Measurements from ENCODE around the gene BMPR1A. TPM values are rescaled to one million over a fixed set of nuclear protein-coding genes. Genes with fewer than 3 reads are reported as not detected.
A peak's percentile ranks its signal among the peaks of the same experiment; 100 is the strongest.

The BMPR1A gene
- total RNA-seq = 0.13 TPM in 2 replicates

GRCh38 chr10:86756511-86757112 is at the start of gene BMPR1A:
Gene BMPR1A, plus strand, starts transcription at chr10:86756619. Its CDS starts 119,400 bp downstream, at chr10:86876019.
- no peak for DNase-seq (ENCODE audit: low read depth in 2 of 2)

- DNase-seq (ENCODE audit: low read depth in 2 of 2) = no peak
Observed at GRCh38 chr10:86706977-86707376, 49.4 kb upstream of the BMPR1A start.

- DNase-seq (ENCODE audit: low read depth in 2 of 2) = no peak
Observed at GRCh38 chr10:86707505-86707904, 48.9 kb upstream of the BMPR1A start.

GRCh38 chr10:86708068-86708782 is 48.2 kb upstream of the BMPR1A start:
- no peak for DNase-seq (ENCODE audit: low read depth in 2 of 2)

GRCh38 chr10:86708783-86709380 is 47.5 kb upstream of the BMPR1A start:
- DNase-seq (ENCODE audit: low read depth in 2 of 2) = no peak

GRCh38 chr10:86709396-86710185 is 46.8 kb upstream of the BMPR1A start:
- DNase-seq (ENCODE audit: low read depth in 2 of 2) = no peak

GRCh38 chr10:86710987-86711512 is 45.4 kb upstream of the BMPR1A start:
- peak in 1 of 2 donors; percentile 42 for DNase-seq (ENCODE audit: low read depth in 2 of 2)

DNA sequence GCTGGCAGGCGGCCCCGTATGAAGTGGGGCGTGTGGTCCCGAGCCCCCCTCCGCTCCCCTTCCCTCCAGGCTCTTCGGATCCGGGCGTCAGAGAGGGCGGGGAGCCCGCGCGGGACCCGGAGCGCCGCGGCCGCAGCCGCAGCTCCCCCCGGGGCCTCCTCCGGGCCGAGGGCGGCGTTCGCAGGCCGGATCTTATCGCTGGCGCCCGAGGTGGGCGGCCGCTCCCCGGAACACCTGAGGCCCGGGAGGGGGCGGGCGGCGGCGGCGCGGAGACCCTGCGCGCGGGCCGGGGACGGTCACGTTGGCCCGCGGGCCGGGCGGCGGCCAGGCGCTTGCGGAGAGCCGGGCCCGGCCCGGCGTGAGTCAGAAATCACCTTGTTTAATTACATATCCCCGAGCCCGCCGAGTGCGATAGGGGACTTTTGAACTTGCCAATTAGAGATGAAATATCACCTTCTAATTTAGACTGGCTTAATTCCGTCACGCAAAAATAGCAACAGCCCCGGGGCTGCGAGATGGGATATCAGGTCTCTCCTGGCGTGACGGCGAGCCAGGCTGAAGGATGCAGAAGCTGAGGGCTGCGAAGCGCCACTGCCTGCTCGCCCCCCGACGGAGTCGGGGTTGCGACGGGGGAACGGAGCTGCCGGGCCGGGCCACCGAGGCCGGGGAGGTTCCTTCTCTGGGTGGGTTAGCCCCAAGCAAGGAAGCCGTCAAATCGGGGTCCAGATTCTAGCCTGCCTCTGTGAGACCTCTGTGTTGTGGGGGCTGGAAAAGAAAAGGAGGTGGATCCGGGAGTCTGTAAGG is 44.7 kb upstream of the BMPR1A start:
- DNase-seq (ENCODE audit: low read depth in 2 of 2) = no peak

DNA sequence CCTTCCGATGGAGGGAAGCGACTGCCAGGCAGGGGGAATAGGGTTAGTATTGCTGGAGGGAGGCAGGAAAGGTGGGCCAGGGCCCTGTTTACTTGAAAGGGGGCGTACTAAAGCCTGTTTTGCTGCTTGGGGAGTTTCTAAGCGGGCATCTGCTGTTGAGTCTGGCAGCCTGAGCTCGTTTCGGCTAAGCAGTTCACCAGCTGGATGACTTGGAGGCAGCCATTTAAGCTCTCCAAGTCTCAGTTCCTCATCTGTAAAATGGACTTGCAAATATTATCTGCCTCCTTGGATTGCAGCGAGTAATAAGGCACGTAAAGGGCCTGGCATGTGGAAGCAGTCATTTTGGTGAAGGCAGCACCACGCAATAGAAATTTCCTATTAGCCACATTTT is 44.1 kb upstream of the BMPR1A start:
- no peak for DNase-seq (ENCODE audit: low read depth in 2 of 2)

GRCh38 chr10:86715156-86715795 is 41.1 kb upstream of the BMPR1A start:
- DNase-seq (ENCODE audit: low read depth in 2 of 2) = no peak

DNA sequence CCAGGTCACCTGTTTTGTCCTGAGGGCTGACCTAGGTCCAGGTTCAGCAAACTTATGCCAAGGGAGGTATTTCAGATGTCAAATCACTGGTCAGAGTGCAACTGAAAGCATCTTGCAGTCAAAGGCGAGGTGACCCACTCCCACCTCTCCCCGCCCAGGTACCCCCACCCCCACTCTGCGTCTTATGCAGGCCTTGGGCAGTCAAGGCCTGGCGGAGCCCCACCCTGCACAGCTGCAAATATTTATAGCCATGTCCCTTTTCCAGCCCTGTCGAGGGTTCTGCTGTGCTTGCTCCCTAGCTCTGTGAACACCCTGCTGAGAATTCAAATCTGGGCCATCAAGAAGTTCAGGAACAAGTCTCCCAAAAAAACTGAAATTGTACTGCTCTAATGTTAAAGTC is 40.6 kb upstream of the BMPR1A start:
- DNase-seq (ENCODE audit: low read depth in 2 of 2) = no peak

GRCh38 chr10:86716466-86716865 is 40.0 kb upstream of the BMPR1A start:
- no peak for DNase-seq (ENCODE audit: low read depth in 2 of 2)

DNA sequence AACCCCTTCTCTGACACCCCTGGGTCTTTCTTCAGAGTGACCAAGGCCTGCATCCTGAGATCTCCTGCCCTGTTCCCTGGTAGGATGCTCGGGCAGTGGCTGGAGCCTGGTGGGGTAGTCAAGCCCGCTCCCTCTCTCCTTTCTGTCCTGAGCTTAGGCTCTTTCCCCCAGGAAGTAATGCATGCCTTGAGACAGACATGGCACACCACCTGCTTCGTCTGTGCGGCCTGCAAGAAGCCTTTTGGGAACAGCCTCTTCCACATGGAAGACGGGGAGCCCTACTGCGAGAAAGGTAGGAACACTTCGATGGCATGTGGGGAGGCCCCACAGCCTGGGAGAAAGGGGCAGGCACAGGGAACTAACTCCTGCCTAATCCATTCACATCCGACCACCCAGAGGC is 37.9 kb upstream of the BMPR1A start:
- no peak for DNase-seq (ENCODE audit: low read depth in 2 of 2)

DNA sequence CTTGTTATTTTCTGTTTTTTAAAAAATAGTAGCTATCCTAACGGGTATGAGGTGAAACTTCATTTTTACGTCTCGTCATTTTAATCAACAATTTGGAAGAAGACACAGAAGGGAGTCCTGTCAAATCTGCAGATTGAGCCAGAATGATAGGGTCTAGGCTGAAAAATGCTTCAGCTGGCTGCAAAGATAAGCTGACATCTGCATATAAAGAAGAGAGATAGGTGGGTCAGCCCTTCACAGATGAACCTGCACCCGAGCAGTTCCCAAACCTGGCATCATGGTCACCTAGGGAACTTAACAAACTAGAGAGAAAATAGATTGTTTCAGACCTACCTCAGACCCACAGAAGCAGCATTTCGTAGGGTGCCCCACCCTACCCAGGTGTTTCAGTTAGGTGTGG is 35.2 kb upstream of the BMPR1A start:
- no peak for DNase-seq (ENCODE audit: low read depth in 2 of 2)

DNA sequence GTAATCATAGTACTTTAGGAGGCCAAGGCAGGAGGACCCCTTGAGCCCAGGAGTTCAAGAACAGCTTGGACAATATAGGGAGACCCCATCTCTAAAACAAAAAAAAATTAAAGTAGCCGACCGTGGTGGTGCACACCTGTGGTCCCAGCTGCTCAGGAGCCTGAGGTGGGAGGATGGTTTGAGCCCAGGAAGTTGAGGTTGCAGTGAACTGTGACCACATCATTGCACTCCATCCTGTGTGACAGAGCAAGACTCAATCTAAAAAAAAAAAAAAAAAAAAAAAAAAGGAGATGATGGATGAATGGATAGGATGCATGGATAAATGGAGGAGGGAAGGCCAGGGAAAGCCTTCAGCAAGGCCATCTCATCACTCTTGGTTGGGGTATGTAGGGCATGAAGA is 33.4 kb upstream of the BMPR1A start:
- no peak for DNase-seq (ENCODE audit: low read depth in 2 of 2)

DNA sequence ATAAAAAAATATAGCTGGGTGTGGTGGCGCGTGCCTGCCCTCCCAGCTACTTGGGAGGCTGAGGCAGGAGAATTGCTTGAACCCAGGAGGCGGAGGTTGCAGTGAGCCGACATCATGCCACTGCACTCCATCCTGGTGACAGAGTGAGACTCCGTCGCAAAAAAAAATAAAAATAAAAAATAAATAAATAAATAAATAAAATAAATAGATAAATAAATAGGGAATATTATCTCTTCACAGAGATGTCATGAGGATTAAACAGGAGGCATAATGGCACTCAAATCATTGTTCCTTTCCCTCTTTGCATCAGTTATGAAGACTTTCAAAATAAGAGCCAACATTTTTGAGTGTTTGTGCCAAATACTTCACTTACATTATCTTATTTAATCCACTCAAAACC is 32.0 kb upstream of the BMPR1A start:
- no peak for DNase-seq (ENCODE audit: low read depth in 2 of 2)

DNA sequence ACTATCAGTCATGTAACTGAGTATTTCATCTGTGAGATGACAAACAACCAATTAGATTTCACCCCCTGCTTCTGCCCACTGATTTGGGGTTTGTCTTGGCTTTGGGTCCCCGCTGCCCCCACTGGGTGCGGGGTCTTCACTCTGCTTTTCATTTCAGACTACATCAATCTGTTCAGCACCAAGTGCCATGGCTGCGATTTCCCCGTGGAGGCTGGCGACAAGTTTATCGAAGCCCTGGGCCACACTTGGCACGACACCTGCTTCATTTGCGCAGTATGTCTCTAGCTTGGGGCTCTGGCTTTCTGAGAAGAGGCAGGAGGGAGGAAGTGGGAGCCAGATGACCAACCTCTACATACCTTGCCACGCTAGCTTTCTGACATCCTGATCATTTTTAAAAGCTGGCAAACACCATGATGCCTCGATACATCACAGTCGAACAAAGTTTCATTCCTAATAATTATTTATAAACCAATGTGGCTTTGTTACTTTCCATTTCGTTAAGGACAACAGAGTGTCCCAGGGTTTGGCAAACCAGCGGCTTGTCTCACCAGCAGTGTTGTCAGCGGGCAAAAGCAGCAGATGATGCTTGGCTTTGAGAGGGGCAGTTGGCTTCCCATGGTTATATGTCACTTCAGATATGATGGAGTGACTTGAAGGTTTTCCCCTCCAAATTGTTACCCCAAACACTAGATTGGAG is 30.3 kb upstream of the BMPR1A start:
- DNase-seq (ENCODE audit: low read depth in 2 of 2) = no peak

- no peak for DNase-seq (ENCODE audit: low read depth in 2 of 2)
Observed at GRCh38 chr10:86726677-86726999, 29.8 kb upstream of the BMPR1A start.

DNA sequence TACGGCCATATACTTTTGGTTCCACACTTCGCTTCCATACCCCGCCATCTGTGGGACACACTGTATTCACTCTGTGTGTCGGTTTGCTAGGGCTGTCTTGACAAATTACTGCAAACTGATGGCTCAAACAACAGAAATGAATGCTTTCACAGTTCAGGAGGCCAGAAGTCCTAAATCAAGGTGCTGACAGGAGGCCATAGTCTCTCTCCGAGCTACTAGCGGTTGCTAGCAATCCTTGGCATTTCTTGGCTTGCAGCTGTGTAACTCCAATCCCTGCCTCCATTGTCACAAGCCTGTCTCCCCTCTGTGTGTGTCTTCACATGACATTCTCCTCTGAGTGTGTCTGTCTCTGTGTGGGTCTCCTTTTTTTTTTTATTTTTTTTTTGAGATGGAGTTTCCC is 28.9 kb upstream of the BMPR1A start:
- no peak for DNase-seq (ENCODE audit: low read depth in 2 of 2)

DNA sequence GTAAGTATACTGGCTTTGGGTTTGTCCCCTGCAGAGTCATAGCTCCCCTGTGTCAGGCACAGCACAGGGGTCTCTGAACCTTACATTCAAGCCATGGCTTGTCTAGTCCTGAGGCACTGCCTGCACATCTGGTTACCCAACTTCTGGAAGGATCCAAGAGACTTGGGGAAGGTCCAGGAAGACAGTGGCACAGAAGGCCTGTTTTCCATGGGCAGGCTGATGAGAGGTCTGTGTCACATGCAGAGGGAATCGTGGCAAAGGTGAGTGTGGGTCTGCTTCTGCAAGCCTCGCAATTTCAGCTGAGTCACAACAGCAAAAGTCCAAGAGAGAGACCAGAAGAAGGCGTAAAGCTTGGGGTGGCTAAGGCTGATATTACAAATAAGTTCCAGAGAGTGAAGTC is 28.4 kb upstream of the BMPR1A start:
- no peak for DNase-seq (ENCODE audit: low read depth in 2 of 2)
